Adrenal gland (tissue), 5 donors: ENCODE measurements around the gene SCN2A.

Experiments
- POLR2A ChIP-seq, 2 donors: fragments of 450-650 bp; IDR thresholded peaks; one replicate each; pipeline ENCODE4 v1.6.1; 2017; ENCODE audit warnings: antibody characterized with exemption in 2 of 2, mild to moderate bottlenecking in 2 of 2, moderate library complexity in 1 of 2
- TF ChIP-seq, protein P1 (sequence below), 6 experiments: fragments of 450-650 bp in 4 of 6; fragments of 200-600 bp in 2 of 6; sonication (generic) in 1 of 6; IDR thresholded peaks; 1 replicate in 5 of 6; 2 replicates in 1 of 6; pipeline versions ENCODE4 v1.5.1 to v1.8.0; 2016 to 2021; ENCODE audit warnings: antibody characterized with exemption in 6 of 6, mild to moderate bottlenecking in 2 of 6, moderate library complexity in 1 of 6
- donor health status: DM: no; HTN: no; CAD: no.

GRCh38 chr2:165432234-165432966, 193.2 kb downstream of the SCN2A start:
- TF ChIP-seq, protein P1, sequence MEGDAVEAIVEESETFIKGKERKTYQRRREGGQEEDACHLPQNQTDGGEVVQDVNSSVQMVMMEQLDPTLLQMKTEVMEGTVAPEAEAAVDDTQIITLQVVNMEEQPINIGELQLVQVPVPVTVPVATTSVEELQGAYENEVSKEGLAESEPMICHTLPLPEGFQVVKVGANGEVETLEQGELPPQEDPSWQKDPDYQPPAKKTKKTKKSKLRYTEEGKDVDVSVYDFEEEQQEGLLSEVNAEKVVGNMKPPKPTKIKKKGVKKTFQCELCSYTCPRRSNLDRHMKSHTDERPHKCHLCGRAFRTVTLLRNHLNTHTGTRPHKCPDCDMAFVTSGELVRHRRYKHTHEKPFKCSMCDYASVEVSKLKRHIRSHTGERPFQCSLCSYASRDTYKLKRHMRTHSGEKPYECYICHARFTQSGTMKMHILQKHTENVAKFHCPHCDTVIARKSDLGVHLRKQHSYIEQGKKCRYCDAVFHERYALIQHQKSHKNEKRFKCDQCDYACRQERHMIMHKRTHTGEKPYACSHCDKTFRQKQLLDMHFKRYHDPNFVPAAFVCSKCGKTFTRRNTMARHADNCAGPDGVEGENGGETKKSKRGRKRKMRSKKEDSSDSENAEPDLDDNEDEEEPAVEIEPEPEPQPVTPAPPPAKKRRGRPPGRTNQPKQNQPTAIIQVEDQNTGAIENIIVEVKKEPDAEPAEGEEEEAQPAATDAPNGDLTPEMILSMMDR (IDR thresholded peaks at IDR 0.05): no peak
- no peak for TF ChIP-seq POLR2A (IDR thresholded peaks at IDR 0.05)
